ENCODE results near the gene POPDC2. TPM values are rescaled to one million over a fixed set of nuclear protein-coding genes. Genes with fewer than 3 reads are reported as not detected.

The POPDC2 gene
- total and polyA plus RNA-seq, 2 of the 4 experiments (the other 2 are of a cell fraction): under 0.01 to 0.29 TPM

GRCh38 chr3:119637679-119638477, 22.5 kb downstream of the POPDC2 start:
- Histone ChIP-seq H2BK15ac (ENCODE audit: low read depth, low read length) (peak overlapping the region; percentile 91; the same call in 2 of the 3 replicates), H3K4me3 (ENCODE audit: insufficient read depth, low read depth, low read length) (no peak overlapping the region), H2AK5ac (ENCODE audit: low read depth, low read length) (peak overlapping the region; percentile 88), H3K9ac (ENCODE audit: low read depth, low read length) (peak overlapping the region; percentile 65; the same call in 1 of the 2 replicates), H3K79me1 (ENCODE audit: low read depth in 1 of 2, low read length in 2 of 2) (no peaks in the 10 kb centered on the region), H3K27me3 (ENCODE audit: control insufficient read depth, insufficient read depth, low read length) (no peaks in the 10 kb centered on the region), H3K14ac (replicated peaks; ENCODE audit: low read depth, low read length) (peak overlapping the region; percentile 77), H2BK120ac (ENCODE audit: low read depth, low read length) (peak overlapping the region; percentile 93), H3K9me3 (ENCODE audit: control insufficient read depth, insufficient read depth, low read length) (no peaks in the 10 kb centered on the region), H2AFZ (replicated peaks; ENCODE audit: low read length, poor library complexity) (peak overlapping the region; percentile 83), H2AK9ac (replicated peaks; ENCODE audit: low read depth, low read length, poor library complexity) (peak overlapping the region; percentile 62), H4K91ac (ENCODE audit: insufficient read depth, low read depth, low read length) (peak overlapping the region; percentile 87), H4K8ac (ENCODE audit: low read depth in 2 of 2, low read length in 2 of 2) (peak overlapping the region; percentile 89 to 96), H3K9me1 (ENCODE audit: insufficient read depth, low read length) (peaks cover 9% of the 10 kb centered on the region; the same call in 1 of the 2 replicates), H3K23ac (ENCODE audit: low read depth, low read length) (peak overlapping the region; percentile 60), H3K18ac (ENCODE audit: low read depth, low read length) (peak overlapping the region; percentile 99), H4K20me1 (ENCODE audit: insufficient read depth, low read length) (no peaks in the 10 kb centered on the region), H3K4me1 (ENCODE audit: control insufficient read depth, insufficient read depth, low read length) (peaks cover 15% of the 10 kb centered on the region), H3K56ac (ENCODE audit: extremely low read depth, insufficient read depth, low read length) (peak overlapping the region; percentile 43; the same call in 1 of the 2 replicates), H4K5ac (ENCODE audit: low read depth, low read length) (peak overlapping the region; percentile 99), H2BK20ac (ENCODE audit: low read depth, low read length) (peak overlapping the region; percentile 92), H3K4me2 (ENCODE audit: low read depth, low read length) (peak overlapping the region; percentile 84), H3K4ac (ENCODE audit: low read depth, low read length) (peak overlapping the region; percentile 85), H3K27ac (ENCODE audit: insufficient read depth, low read length) (peak overlapping the region; percentile 100), H2BK5ac (ENCODE audit: low read depth, low read length, poor library complexity, severe bottlenecking) (peak overlapping the region; percentile 88), H3K36me3 (ENCODE audit: control insufficient read depth, insufficient read depth, low read length) (no peaks in the 10 kb centered on the region)
- dilution Hi-C loops (cut with HindIII; ENCODE audit: low sequenced_read_pairs, unreplicated experiment) (no loop called here), in situ Hi-C loops (cut with MboI; ENCODE audit: low sequenced_read_pairs) (no loop called here), intact Hi-C loops (cut with micrococcal nuclease) (no loop called here)
- no TSS peak for BruUV-seq (replicated peaks)
- CTCF ChIA-PET: interaction anchor here (0.6 to 0.9 kb wide), 2 partner anchors 46 to 61 kb away, joined by 3 to 4 read pairs; no protein-coding TSS in a partner anchor
- peak; percentile 89 for DNase-seq
- POLR2A ChIA-PET (ENCODE audit: unreplicated experiment): no interaction called here
- WGBS, 2 experiments (ENCODE audit: extremely low coverage in 2 of 2, insufficient read length in 1 of 2): no CpG with 5 or more reads among the region's 3 CpGs
- peak; percentile 85 for ATAC-seq (ENCODE audit: low read depth)
- TF ChIP-seq RAD21 (IDR thresholded peaks at IDR 0.05; ENCODE audit: low read length) (no peak), RCOR1 (IDR thresholded peaks at IDR 0.05; ENCODE audit: insufficient replicate concordance, low read length) (no peak), CEBPB (IDR thresholded peaks at IDR 0.05; ENCODE audit: low read depth, low read length) (0 out of 2 replicates have a peak, but pooled peaks have one; percentile 2), ELK1 (IDR thresholded peaks at IDR 0.05; ENCODE audit: borderline replicate concordance, low read depth, low read length) (no peak), MAZ (IDR thresholded peaks at IDR 0.05; ENCODE audit: borderline replicate concordance, low read depth, low read length) (no peak), CTCF (conservative IDR thresholded peaks at IDR 0.05; ENCODE audit: low read depth, low read length) (no peak), MAFK (IDR thresholded peaks at IDR 0.05; ENCODE audit: low read depth, low read length) (no peak), FOS (IDR thresholded peaks at IDR 0.05; ENCODE audit: low read depth, low read length) (peak; percentile 77; the same call in 1 of the 2 replicates), POLR2A (IDR thresholded peaks at IDR 0.05; ENCODE audit: low read depth, low read length) (no peak)
